Chondrocyte (in vitro differentiated cells): ENCODE results near the gene CAPN10. TPM values are rescaled to one million over a fixed set of nuclear protein-coding genes. Genes with fewer than 3 reads are reported as not detected.

Source experiments
- DNase-seq: peaks from one replicate; pipeline ENCODE4 v3.0.0; 2021; ENCODE audit warnings: mixed read lengths, low spot score
- H3K27ac Mint-ChIP-seq: one replicate; pipeline ENCODE4 v1.8.0; 2021; ENCODE audit warnings: mild to moderate bottlenecking, moderate library complexity, mixed read lengths; ENCODE audit not compliant: unreplicated experiment
- H3K27me3 Mint-ChIP-seq: 2 replicates; pipeline ENCODE4 v1.8.0; 2021; ENCODE audit warnings: low read depth, mixed read lengths
- H3K36me3 Mint-ChIP-seq: 2 replicates; pipeline ENCODE4 v1.8.0; 2021; ENCODE audit warnings: low read depth, mixed read lengths
- H3K4me1 Mint-ChIP-seq: 2 replicates; pipeline ENCODE4 v1.8.0; 2021; ENCODE audit warnings: low read depth, mild to moderate bottlenecking, mixed read lengths
- H3K4me3 Mint-ChIP-seq: one replicate; pipeline ENCODE4 v1.8.0; 2021; ENCODE audit warnings: mild to moderate bottlenecking, moderate library complexity, mixed read lengths; ENCODE audit not compliant: unreplicated experiment
- H3K9me3 Mint-ChIP-seq: 2 replicates; pipeline ENCODE4 v1.8.0; 2021; ENCODE audit warnings: low read depth, mixed read lengths
- total RNA-seq: library from RNA; stranded (reverse); gene quantifications from 3 replicates; pipeline ENCODE4 v1.2.1, GENCODE V29; 2021
- TF ChIP-seq, protein P1 (sequence below): fragments of 200-600 bp; sonication (generic); IDR thresholded peaks from 2 replicates; pipeline ENCODE4 v1.5.0; 2021; ENCODE audit warnings: antibody characterized with exemption, mild to moderate bottlenecking, moderate library complexity

The CAPN10 gene
- total RNA-seq, 1 donor from 2014 or later: 22.7 TPM

- Mint-ChIP-seq H3K4me3 (no peak overlapping the region), H3K27ac (no peak overlapping the region), H3K36me3 (peaks cover 5% of the 10 kb centered on the region), H3K9me3 (no peaks in the 10 kb centered on the region), H3K4me1 (peaks cover 13% of the 10 kb centered on the region), H3K27me3 (no peaks in the 10 kb centered on the region)
- TF ChIP-seq, protein P1, sequence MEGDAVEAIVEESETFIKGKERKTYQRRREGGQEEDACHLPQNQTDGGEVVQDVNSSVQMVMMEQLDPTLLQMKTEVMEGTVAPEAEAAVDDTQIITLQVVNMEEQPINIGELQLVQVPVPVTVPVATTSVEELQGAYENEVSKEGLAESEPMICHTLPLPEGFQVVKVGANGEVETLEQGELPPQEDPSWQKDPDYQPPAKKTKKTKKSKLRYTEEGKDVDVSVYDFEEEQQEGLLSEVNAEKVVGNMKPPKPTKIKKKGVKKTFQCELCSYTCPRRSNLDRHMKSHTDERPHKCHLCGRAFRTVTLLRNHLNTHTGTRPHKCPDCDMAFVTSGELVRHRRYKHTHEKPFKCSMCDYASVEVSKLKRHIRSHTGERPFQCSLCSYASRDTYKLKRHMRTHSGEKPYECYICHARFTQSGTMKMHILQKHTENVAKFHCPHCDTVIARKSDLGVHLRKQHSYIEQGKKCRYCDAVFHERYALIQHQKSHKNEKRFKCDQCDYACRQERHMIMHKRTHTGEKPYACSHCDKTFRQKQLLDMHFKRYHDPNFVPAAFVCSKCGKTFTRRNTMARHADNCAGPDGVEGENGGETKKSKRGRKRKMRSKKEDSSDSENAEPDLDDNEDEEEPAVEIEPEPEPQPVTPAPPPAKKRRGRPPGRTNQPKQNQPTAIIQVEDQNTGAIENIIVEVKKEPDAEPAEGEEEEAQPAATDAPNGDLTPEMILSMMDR: no peak
- no peak for DNase-seq
Measured at GRCh38 chr2:240576436-240577205, 9.9 kb upstream of the CAPN10 start.

GRCh38 chr2:240577281-240578109 lies 9.0 kb upstream of the CAPN10 start:
- peaks cover 14% of the 10 kb centered on the region for H3K4me1 Mint-ChIP-seq
- no peak for DNase-seq
- no peak overlapping the region for H3K4me3 Mint-ChIP-seq
- no peak overlapping the region for H3K27ac Mint-ChIP-seq
- no peaks in the 10 kb centered on the region for H3K9me3 Mint-ChIP-seq
- TF ChIP-seq, protein P1: no peak
- no peaks in the 10 kb centered on the region for H3K27me3 Mint-ChIP-seq
- peaks cover 5% of the 10 kb centered on the region for H3K36me3 Mint-ChIP-seq

DNA sequence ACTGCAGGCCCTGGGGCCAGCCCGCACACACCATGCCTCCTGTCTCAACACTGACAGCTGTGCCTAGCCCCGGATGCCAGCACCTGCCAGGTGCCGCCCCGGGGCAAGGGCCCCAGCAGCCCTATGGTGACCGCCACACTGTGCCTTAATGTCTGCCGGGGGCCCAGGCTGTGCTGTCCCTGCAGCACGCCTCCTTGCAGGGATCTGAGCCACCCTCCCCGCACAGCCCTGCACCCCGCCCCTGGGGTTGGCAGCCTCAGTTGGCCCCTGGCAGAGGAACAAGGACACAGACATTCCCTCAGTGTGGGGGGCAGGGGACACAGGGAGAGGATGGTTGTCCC lies 8.5 kb upstream of the CAPN10 start:
- Mint-ChIP-seq H3K4me1 (peaks cover 20% of the 10 kb centered on the region), H3K27me3 (no peaks in the 10 kb centered on the region), H3K4me3 (no peak overlapping the region), H3K27ac (no peak overlapping the region), H3K36me3 (peaks cover 5% of the 10 kb centered on the region), H3K9me3 (no peaks in the 10 kb centered on the region)
- no peak for DNase-seq
- TF ChIP-seq, protein P1: no peak

- no peak overlapping the region for H3K4me3 Mint-ChIP-seq
Measured at GRCh38 chr2:240578488-240578887, 8.0 kb upstream of the CAPN10 start.

More at GRCh38 chr2:240578488-240578887, 8.0 kb upstream of the CAPN10 start:
- Mint-ChIP-seq H3K4me1 (peaks cover 24% of the 10 kb centered on the region), H3K36me3 (peaks cover 5% of the 10 kb centered on the region), H3K27ac (no peak overlapping the region), H3K27me3 (no peaks in the 10 kb centered on the region), H3K9me3 (no peaks in the 10 kb centered on the region)
- no peak for DNase-seq
- TF ChIP-seq, protein P1: no peak
